Kidney (tissue), 14 donors: ENCODE data around the gene B3GAT1. TPM values are rescaled to one million over a fixed set of nuclear protein-coding genes. Genes with fewer than 3 reads are reported as not detected.

Experiments
- DNase-seq, 5 donors: peaks; one replicate each; pipeline ENCODE4 v3.0.0-alpha.2; 2013 to 2020
- FAIRE-seq: peaks from 2 replicates; lab custom pipeline; 2012; peaks lifted over from hg19 to GRCh38; lab: Jason Lieb, UNC
- H3K27ac ChIP-seq, 2 donors: one replicate each; pipeline ENCODE4 v1.7.0; 2013; ENCODE audit warnings: low read depth in 2 of 2, low read length in 2 of 2, inconsistent platforms in 1 of 2
- H3K27me3 ChIP-seq: one replicate; pipeline ENCODE4 v1.7.1; 2013; ENCODE audit warnings: low read length, inconsistent platforms; ENCODE audit not compliant: control insufficient read depth, insufficient read depth
- H3K36me3 ChIP-seq, 3 donors: one replicate each; pipeline versions ENCODE4 v1.7.0 to v1.7.1; 2013; ENCODE audit warnings: low read length in 3 of 3, control low read depth in 1 of 3, inconsistent platforms in 1 of 3; ENCODE audit not compliant: insufficient read depth in 3 of 3, control insufficient read depth in 2 of 3
- H3K4me1 ChIP-seq, 3 donors: one replicate each; pipeline versions ENCODE4 v1.7.0 to v1.7.1; 2013; ENCODE audit warnings: low read length in 3 of 3, inconsistent platforms in 1 of 3, low read depth in 1 of 3; ENCODE audit not compliant: control insufficient read depth in 2 of 3, insufficient read depth in 2 of 3
- H3K4me3 ChIP-seq, 3 donors: one replicate each; pipeline versions ENCODE4 v1.7.0 to v1.8.1; 2013; ENCODE audit warnings: low read length in 3 of 3, control low read depth in 1 of 3, inconsistent platforms in 1 of 3
- H3K9ac ChIP-seq, 3 donors: one replicate each; pipeline versions ENCODE4 v1.7.0 to v1.7.1; 2013; ENCODE audit warnings: low read length in 3 of 3, control low read depth in 1 of 3, inconsistent platforms in 1 of 3
- H3K9me3 ChIP-seq, 3 donors: one replicate each; pipeline versions ENCODE4 v1.7.0 to v1.7.1; 2013; ENCODE audit warnings: low read length in 3 of 3, control low read depth in 1 of 3, inconsistent platforms in 1 of 3; ENCODE audit not compliant: control insufficient read depth in 2 of 3, insufficient read depth in 1 of 3
- CTCF ChIP-seq: IDR thresholded peaks from 3 replicates; pipeline ENCODE4 v1.5.1; 2012; ENCODE audit warnings: mild to moderate bottlenecking, moderate library complexity, borderline replicate concordance; ENCODE audit not compliant: insufficient read depth; ENCODE audit errors: extremely low read depth
- intact Hi-C: fragments of 100-400 bp; cut with DNase I; formaldehyde crosslinking; loops from one replicate; pipeline ENCODE4 v1.11.1; 2022
- polyA plus RNA-seq: library from polyadenylated mRNA; stranded (reverse); fragments of 350-450 nt; fragmentation: Illumina TruSeq; extraction: RNeasy Lipid Tissue Mini Kit (QIAGEN cat#74804); gene quantifications from one replicate; pipeline ENCODE4 v1.2.3, GENCODE V29; 2014; ENCODE audit warnings: low read depth, low replicate concordance; ENCODE audit not compliant: insufficient read depth
- total RNA-seq: library from RNA; stranded (reverse); fragmentation: NEBNext Ultra II Directional; extraction: Animal tissue kit (Norgen Biotek cat#: 25700); gene quantifications from one replicate; pipeline ENCODE4 v1.2.1, GENCODE V29; 2021
- donor health status: control.
- donor health status: control.
- donor health status: control.
- donor health status: control.
- donor health status: control.
- donor health status: DM: yes; HTN: yes; CAD: no.
- donor health status: Normal renal cell carcinoma (clear cell type).

The B3GAT1 gene
- total and polyA plus RNA-seq, 2 donors from 2014 or later = 0.82 to 3.7 TPM

DNA sequence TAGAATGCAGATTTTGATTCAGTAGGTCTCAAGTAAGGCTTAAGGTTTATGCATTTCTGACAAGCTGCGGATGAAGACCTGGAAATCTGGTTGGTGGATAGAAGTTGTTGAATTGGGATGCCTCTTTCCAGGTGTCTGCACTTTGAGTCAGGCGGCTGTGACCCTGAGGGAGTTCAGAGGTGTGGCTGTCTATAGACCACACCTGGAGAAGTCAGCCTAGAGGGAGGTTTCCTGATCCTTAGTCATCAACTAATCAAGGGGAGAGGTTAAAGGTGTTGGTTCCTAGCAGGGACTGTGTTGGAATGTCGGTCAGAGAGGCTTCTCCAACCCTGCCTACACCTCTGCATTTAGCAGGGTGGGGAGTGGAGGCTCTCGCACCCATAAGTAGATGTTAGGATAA, 72.3 kb downstream of the B3GAT1 start:
- no peaks in the 10 kb centered on the region for H3K27me3 ChIP-seq
- no peak for TF ChIP-seq CTCF
- no peak overlapping the region for H3K27ac ChIP-seq
- no peak overlapping the region for H3K9ac ChIP-seq
- FAIRE-seq = no peak
- DNase-seq = no peak
- intact Hi-C loops = no loop called here
- no peaks in the 10 kb centered on the region for H3K36me3 ChIP-seq
- no peaks in the 10 kb centered on the region for H3K4me1 ChIP-seq
- H3K4me3 ChIP-seq = no peak overlapping the region
- H3K9me3 ChIP-seq = no peaks in the 10 kb centered on the region

DNA sequence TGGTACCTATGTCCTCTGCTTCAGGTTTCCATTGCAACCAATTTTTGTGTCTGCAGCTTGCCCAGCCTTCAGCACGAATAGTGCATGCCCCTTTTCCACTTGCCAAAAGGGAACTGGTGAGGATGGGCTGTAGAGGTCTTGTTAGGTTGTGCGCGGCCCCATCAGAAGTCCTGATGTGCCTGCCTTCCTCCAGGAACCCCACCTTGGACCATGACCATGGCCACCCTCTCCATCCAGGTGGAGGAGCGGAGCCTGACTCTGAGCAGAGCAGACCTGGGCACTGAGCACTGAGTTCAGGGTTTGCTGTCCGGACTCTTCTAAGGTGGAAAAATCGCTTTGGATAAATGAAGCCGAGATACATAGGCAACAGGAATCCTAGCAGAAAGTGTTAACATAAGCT, 73.4 kb downstream of the B3GAT1 start:
- H3K27me3 ChIP-seq = no peaks in the 10 kb centered on the region
- intact Hi-C loops = no loop called here
- FAIRE-seq (no peak), DNase-seq (no peak)
- H3K9ac ChIP-seq = no peak overlapping the region
- H3K4me3 ChIP-seq = no peak overlapping the region
- no peaks in the 10 kb centered on the region for H3K36me3 ChIP-seq
- no peaks in the 10 kb centered on the region for H3K4me1 ChIP-seq
- no peak for TF ChIP-seq CTCF
- no peaks in the 10 kb centered on the region for H3K9me3 ChIP-seq
- no peak overlapping the region for H3K27ac ChIP-seq

DNA sequence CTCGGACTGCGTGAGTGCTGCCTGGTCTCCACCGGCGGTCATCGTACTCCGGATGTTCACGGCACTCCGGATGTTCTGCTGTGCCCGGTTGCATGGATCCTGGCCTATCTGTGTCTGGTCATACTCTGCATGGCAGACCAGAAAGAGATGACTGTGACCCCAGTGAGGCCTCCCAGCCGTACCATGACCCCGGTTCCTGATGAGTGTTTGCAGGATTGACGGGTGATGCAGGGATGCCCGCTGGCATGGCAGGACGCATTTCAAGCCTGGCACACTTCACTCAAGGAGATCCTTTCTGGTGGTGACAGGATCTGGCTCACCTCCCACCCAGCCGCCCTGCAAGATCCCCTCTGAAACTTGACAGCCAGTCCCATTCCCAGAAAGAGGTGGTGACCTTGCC, 74.0 kb downstream of the B3GAT1 start:
- H3K27me3 ChIP-seq = no peaks in the 10 kb centered on the region
- intact Hi-C loops = no loop called here
- H3K9ac ChIP-seq = no peak overlapping the region
- FAIRE-seq = no peak
- no peaks in the 10 kb centered on the region for H3K36me3 ChIP-seq
- no peak overlapping the region for H3K27ac ChIP-seq
- no peak overlapping the region for H3K4me3 ChIP-seq
- no peak for DNase-seq
- TF ChIP-seq CTCF = no peak
- no peaks in the 10 kb centered on the region for H3K4me1 ChIP-seq
- no peaks in the 10 kb centered on the region for H3K9me3 ChIP-seq

DNA sequence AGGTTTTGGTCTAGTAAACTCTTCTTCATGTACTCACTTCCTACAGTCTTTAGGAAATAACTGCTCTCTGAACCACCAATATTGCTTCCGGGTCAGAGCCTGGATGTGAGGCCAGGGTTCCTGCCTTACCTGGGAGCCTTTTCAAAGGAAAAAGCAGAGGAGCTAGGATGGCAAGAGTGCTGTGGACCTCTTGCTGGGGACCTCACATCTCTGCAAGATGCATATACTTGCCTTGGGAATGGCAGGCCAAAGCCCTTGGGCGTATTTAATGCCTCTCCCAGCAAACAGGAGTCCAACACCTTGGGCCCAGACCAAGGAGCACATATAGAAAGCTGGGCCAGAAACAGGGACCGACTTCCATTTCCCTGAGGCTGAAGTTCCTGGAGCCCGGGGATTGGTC, 75.0 kb downstream of the B3GAT1 start:
- TF ChIP-seq CTCF = no peak

More for the DNA sequence above, 75.0 kb downstream of the B3GAT1 start:
- intact Hi-C loops = no loop called here
- no peak overlapping the region for H3K9ac ChIP-seq
- H3K9me3 ChIP-seq = no peaks in the 10 kb centered on the region
- DNase-seq (no peak), FAIRE-seq (no peak)
- no peaks in the 10 kb centered on the region for H3K36me3 ChIP-seq
- no peak overlapping the region for H3K4me3 ChIP-seq
- peaks cover 0 to 1% (median 0%) of the 10 kb centered on the region in 3 donors for H3K4me1 ChIP-seq
- no peaks in the 10 kb centered on the region for H3K27me3 ChIP-seq
- no peak overlapping the region for H3K27ac ChIP-seq
